Activated effector memory CD4-positive, alpha-beta T cell treated with Interleukin-2 at 50 U/mL for 16 hours (primary cell): ENCODE results near the gene DNAJA2.
A peak's percentile ranks its signal among the peaks of the same experiment; 100 is the strongest.

ENCODE experiments used
- DNase-seq: peaks from one replicate; pipeline ENCODE4 v3.0.0-alpha.2; 2020

The DNAJA2 gene

DNA sequence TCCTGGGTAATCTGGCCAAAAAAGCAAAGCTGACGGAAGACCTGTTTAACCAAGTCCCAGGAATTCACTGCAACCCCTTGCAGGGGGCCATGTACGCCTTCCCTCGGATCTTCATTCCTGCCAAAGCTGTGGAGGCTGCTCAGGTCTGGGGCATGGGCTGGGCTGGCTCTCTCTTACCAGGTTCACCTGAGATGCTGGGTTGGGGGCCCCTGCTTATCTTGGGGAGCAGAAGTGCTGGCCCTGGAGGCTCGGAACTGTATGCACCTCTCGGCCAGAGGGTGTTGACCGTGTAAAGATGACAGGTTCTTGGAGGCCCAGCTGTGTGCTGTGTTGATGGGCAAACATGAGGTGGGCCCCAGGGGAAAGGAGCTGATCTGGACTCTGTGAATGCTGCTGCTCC, 49.1 kb downstream of the DNAJA2 start:
- no peak for DNase-seq

DNA sequence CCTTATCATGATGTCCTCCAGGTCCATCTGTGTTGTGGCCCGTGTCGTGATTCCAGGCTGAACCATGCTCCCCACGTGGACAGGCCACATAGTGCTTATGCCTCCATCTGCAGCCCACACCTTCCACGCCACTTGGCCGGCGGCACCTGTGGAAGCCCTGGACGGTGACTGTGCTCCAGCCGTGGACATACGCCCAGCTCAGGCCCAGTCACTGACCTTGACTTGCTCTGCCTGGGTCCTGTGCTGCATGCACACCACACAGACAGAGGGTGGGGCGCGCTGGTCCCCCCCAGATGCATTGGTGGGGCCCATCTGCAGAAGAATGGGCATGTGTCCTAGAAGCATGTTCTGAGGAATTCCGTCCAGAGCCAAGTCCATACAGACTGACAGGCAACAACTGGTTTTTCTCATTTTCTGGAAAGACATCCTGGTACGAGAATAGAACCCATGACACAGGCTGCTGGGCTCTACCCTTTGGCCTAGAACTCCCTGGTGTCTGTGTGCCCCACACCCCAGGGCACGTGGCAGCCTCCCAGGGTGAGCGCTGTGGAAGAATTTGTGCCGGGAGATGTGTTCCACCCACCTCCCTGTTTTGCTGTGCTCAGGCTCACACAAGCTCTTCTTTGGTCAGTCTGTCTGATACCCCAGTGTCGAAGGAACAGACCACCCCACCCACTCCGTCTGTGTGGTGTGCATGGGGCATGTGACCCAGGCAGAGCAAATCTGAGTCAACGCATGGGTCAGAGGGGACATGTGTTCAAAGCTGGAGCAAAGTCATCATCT, 49.8 kb downstream of the DNAJA2 start:
- DNase-seq, result no peak

DNA sequence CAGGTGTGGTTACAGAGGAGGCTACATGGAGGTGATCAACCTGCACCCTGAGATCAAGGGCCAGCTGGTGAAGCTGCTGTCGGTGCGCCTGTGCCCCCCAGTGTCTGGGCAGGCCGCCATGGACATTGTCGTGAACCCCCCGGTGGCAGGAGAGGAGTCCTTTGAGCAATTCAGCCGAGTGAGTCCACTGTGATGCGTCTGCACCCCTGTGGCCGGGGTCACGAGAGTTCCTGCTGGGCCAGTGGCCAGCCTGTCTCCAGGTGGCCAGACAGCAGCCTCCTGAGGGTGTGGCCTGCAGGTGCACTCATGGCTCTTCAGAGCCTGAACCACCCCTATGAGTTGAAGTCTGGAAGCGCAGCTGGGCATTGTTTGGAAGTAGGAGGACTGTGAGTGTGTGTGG, 51.2 kb downstream of the DNAJA2 start:
- DNase-seq, result no peak

DNA sequence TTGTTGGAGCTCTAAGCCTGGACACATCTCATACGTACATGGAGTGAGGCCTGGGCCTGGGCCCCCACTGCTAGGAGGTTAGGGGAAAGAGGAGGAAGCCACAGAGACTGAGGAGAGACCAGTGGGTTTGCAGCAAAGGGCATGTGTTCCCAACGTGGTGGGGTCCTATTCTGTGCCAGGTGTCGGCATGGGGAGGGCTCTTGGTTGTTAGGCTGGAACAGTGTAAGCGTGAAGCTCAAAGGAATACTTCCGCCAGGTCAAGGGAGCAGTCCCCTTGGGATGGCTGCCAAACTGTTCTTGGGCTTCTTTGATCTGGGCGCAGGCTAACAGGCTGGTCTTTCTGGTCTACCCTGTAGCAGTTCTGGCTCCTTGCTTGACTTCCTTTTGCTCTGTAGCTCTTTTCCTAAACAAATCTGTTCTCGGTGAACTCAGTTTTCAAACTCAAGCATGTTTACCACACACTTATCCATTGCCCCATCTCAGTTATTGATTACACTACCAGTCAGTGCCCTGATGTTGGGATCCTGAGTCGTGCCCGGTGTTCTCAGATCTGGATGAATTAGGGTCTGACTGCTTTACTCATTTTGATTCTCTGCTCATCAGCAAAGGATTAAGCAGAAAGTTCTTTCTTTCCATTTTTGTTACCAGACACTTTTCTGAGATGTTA, 52.9 kb downstream of the DNAJA2 start:
- no peak for DNase-seq

DNA sequence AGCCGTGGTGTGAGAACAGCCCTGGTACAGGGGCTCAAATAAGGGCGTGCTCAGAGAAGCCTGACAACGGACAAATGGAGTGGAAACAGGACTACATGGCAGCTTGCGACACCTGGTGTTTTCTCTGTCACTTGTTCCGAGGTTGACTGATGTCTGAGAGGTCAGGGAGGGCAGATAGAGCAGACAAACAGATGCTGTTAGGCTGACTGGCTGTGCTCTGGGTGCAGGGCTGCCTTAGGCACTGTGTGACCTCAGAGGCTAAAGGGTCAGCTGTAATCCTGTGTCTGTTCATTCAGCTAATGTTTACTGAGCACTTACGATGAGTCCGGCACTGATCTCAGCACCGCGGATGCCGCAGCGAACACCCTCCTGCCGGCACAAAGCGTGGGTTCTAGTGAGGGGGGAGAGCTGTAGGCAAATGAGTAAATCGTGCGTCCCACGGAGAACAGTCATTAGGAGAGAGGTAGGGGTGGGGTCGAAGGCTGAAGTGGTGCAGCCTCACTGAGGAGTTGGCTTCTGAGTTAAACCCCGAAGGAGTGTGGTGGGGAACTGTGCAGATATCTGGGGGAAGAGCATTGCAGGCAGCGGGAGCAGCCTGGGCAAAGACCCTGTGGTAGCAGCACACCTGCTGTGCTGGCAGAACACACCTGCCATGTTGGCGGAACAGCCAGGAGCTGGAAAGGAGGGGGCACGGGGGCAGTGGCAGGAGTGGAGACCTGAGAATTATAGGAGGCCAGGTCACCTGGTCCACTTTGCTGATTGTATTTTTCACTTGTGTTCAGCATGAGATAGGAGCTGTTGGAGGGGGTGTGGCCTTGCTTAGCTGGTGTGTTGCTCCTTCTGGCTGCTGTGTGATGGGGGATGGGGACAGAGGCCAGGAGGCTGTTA, 54.3 kb downstream of the DNAJA2 start:
- no peak for DNase-seq

DNA sequence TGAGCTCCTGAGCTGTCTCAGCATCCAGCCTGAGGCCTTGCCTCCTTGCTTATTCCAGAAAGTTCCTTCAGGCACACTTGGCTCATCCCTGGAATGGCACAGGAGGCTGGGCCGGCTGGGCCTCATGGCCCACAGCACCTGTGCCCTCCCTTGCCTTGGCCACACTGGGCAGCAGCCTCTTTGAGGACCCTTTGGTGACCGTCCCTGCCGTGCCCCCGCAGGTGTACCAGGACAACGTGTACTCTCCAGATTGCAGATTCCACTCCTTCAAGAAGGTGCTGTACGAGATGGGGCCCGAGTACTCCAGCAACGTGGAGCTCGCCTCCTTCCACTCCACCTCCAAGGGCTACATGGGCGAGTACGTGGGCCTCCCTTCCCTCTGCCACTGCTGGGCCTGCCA, 55.1 kb downstream of the DNAJA2 start:
- DNase-seq, result no peak

DNA sequence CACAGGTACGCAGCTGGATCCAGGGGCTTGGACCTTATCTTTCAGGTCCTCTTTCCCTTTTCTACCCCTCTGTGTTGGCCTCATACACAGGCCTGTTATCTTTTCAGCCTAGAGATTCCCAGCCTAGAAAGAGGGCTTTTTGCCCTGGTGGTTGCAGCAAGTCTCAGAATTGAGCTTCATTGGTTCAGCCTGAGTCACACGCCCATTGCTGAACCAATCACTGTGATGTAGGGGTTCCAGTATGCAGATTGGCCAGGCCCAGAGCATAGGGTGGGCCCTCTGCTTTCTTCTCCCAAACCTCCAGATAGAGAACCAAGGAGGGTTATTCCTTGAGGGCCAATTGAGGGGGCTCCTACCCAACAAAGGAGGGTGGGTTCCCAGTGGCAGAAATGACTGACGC, 56.5 kb downstream of the DNAJA2 start:
- no peak for DNase-seq

DNA sequence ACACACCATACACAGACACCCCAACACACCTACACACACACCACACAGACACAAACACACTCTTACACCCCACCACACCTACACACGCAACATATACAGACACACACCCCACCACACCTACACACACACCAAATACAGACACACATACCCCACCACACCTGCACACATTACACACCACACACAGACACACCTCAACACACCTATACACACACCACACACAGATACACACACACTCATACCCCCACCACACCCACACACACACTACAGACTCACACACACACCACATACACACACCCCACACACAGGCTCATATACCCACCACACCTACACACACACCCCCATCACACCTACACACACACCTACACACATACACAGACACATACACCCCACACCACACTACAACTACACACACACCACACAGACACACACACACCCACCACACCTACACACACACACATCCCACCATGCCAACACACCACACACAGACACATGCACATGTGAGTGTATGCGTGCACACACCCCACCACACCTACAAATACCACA, 57.9 kb downstream of the DNAJA2 start:
- DNase-seq, result no peak

DNA sequence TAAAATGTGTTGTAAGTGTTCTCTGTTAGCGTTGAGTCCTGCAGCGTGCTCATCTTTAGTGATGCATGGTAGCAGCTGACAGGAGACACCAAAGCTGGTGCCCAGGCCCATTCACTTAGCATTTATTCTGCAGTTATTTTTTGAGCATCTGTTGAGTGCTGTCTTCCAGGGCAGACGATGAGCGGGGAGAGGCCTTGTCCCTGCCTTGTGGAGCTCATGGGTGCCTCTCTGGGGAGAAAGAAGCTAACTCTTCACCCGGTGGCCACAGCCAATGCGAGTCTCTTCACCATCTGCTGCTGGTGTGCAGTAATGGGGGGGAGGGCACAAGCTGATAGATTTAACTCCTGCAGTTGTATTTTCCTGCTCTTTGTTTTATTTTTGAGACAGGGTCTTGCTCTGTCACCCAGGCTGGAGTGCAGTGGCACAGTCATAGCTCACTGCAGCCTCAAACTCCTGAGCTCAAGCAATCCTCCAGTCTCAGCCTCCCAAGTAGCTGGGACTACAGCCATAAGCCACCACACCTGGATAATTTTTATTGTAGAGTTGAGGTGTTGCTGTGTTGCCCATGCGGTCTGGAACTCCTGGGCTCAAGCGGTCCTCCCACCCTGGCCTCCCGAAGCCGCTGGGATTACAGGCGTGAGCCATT, 58.8 kb downstream of the DNAJA2 start:
- DNase-seq, result no peak

DNA sequence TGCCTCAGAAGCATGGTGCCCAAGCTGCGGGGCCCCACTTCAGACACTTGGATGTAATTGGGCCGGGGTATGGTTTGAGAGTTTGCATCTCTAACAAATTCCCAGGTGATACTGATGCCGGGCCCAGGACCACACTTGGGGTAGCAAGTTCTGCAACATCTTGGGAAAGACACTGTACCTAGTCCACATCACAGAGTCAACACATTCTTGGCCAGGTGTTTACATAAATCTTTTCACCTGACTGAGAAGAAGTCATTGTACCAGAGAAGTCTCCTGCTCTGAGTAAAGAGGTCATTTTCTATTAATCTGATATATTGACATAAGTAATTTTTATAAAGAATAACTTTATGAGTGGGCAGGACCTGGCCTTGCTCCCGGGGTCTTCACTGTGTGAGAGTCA, 61.8 kb downstream of the DNAJA2 start:
- DNase-seq, result no peak

DNA sequence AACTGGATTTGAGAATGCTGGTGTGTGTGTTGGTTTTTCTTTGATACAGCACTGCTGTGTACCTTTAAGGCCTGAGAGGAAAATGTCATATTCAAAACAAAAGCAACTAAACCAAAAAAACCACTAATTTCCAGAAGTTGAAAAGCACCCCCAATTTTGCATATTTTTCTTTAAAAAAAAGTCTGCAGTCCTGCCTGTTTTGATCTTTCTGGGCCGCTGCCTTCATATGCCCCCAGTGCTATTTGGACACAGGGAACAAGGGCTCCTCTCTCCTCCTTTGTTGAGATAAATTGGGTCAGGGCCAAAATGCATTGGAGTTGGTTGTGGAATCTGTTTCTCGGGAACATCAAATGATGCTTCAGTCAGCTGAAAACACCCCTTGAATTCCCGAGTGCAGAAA, 62.4 kb downstream of the DNAJA2 start:
- no peak for DNase-seq

DNA sequence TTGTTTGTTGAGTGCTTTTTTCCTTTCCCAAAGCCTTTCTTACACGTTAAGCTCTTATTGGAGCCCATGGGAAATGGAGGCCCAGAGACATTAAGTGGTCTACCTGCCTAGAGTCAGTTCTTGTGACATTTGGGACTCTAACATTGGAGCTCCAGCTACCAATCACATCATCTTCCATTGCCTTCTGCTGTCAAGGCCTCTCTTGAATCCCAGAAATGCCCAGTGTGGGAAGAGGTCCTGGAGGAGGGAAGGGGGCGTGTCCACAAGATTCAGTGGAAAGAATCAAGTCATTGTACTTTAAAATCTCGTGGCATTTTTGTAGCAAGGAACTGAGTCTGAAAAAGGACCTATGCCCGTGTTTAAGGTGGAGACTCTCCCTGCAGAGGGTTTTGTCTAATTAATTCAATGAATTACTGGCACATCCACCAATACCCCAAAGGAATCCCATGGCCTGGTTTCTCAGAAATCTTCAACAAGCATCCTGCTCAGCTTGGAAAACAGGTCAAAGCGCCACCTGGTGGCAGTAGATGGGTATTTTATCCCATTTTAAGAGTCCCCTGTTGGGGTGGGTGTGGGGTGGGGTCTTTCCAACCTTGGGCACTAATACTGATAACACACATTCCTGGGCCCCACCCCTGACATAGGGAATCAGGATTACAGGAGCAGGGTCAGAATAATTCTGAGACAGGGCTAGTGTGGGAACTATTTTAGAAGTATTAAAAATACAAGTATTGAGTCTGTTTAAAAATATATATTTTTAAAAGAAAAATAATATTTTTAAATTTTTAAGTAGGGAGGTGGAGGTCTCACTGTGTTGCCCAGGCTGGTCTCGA, 64.7 kb downstream of the DNAJA2 start:
- peak; percentile 30 for DNase-seq

DNA sequence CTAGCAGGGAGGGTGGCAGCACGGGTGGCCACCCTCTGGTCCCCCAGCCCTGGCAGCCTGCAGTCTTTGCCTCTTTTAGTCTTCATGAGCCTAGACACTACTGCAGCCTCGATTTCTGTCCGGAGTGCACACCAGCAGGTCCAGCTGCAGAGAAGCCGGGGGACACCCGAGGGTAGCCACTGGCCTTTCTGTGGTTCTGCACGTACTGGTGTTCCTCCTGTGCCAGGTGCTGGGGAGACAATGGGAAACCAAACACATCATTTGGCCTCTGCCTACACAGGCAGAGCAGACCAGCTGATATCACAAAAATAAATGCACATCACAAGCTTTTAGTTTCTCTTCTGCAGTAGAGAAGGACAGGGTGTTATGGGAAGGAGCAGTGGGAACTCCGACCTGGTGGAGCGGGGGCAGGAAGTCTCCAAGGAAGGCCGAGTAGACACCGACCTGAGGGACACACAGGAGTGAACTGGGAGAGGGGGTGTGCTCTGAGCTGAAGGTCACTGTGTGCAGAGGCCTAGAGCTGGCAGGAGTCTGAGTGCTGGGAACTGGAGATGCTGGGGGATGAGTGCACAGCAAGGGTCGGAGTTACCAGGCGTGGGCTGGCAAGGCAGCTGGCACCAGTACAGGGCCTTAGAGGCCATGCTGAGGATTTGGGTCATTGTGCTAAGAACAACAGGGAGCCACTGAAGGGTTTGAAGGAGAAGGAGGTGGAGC, 66.3 kb downstream of the DNAJA2 start:
- DNase-seq, result no peak

DNA sequence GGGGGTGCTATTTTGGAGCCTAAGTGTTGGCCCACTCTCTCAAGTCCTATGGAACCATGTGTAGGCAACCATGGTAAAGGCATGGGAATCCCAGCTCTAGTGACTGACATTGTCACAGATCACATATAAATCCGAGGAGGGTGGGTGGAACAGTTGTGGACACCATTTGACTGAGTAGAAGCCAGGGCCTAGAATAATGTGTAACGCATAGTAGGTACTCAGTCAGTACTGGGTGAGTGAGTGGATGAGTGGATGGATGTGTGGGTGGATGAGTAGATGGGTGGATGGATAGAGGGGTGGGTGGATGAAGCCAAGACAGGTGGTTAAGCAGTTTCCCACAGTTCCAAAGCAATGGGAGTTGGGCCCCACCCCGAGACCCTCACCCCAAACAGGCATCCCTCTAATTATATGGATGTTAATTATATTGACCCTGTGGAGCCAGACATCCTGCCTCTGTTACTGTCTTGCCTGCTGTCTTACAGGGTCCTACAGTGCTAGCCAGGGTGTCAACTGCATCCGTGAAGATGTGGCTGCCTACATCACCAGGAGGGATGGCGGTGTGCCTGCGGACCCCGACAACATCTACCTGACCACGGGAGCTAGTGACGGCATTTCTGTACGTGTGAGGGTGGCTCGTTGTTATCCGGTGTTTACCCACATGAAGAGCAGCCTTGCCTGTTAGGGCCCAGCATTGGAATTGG, 67.0 kb downstream of the DNAJA2 start:
- no peak for DNase-seq
